ENCODE data around the gene LDB3. TPM values are rescaled to one million over a fixed set of nuclear protein-coding genes. Genes with fewer than 3 reads are reported as not detected.

The LDB3 gene
- total RNA-seq, 2 experiments from 2014 or later: 0.05 to 0.08 TPM

- no peak overlapping the region for H3K4me3 Mint-ChIP-seq
- intact Hi-C loops (cut with DNase I, micrococcal nuclease): no loop called here
- peaks cover 27 to 47% of the 10 kb centered on the region in 2 experiments for H3K27me3 ChIP-seq (ENCODE audit: control insufficient read depth in 1 of 2, insufficient read depth in 2 of 2, low read length in 2 of 2)
- H3K4me3 ChIP-seq (ENCODE audit: low read length): no peak overlapping the region
- H3K4me1 Mint-ChIP-seq (ENCODE audit: low read depth): no peaks in the 10 kb centered on the region
- CTCF ChIA-PET: no interaction called here
- no peak overlapping the region for H3K27ac Mint-ChIP-seq
- no peaks in the 10 kb centered on the region for H3K9me3 Mint-ChIP-seq
- H3K27me3 Mint-ChIP-seq: peaks cover 61% of the 10 kb centered on the region
- ATAC-seq (ENCODE audit: poor library complexity) (no peak), DNase-seq (no peak)
- H3K27ac ChIP-seq (ENCODE audit: low read depth in 1 of 2, low read length in 2 of 2): no peak overlapping the region
- TF ChIP-seq CTCF (IDR thresholded peaks at IDR 0.05): no peak
- H3K36me3 ChIP-seq (ENCODE audit: insufficient read depth, low read length): no peaks in the 10 kb centered on the region
- peaks cover 0 to 15% of the 10 kb centered on the region in 2 experiments for H3K9me3 ChIP-seq (ENCODE audit: control insufficient read depth in 1 of 2, insufficient read depth in 1 of 2, low read length in 2 of 2)
- H3K36me3 Mint-ChIP-seq (ENCODE audit: low read depth): no peaks in the 10 kb centered on the region
- no peaks in the 10 kb centered on the region for H3K4me1 ChIP-seq (ENCODE audit: insufficient read depth, low read length)
- POLR2A ChIA-PET: no interaction called here
Observed at GRCh38 chr10:86636311-86636710, 32.0 kb upstream of the LDB3 start.

DNA sequence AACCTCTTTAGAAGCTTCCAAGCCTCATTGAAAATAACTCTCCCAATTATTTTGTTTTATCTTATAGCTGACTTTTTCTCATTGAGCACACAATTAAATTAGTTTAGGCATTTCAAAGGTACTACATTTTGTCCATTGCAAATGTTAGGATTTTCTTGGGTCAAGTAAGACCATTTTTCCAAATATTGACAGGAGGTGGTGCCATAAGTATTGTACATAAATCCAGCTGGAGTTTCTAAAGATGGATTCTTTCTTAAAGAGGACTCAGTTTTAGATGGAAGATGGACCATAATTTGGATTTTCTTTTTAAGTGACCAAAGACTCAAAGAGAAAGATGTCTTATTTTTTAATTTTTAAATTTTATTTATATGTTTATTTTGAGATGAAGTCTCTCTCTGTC lies 26.3 kb upstream of the LDB3 start:
- ChIA-PET CTCF (no interaction called here), POLR2A (interaction anchor here (0.5 kb wide), 1 partner anchor 27 kb away, joined by 3 read pairs; no protein-coding TSS in a partner anchor)
- H3K27me3 ChIP-seq (ENCODE audit: control insufficient read depth in 1 of 2, insufficient read depth in 2 of 2, low read length in 2 of 2): peaks cover 10 to 15% of the 10 kb centered on the region in 2 experiments
- peaks cover 23% of the 10 kb centered on the region for H3K27me3 Mint-ChIP-seq
- no peak overlapping the region for H3K4me3 Mint-ChIP-seq
- H3K4me1 ChIP-seq (ENCODE audit: insufficient read depth, low read length): no peaks in the 10 kb centered on the region
- H3K9me3 ChIP-seq (ENCODE audit: control insufficient read depth in 1 of 2, insufficient read depth in 1 of 2, low read length in 2 of 2): peaks cover 0 to 9% of the 10 kb centered on the region in 2 experiments
- peaks cover 3% of the 10 kb centered on the region for H3K9me3 Mint-ChIP-seq
- peaks cover 5% of the 10 kb centered on the region for H3K4me1 Mint-ChIP-seq (ENCODE audit: low read depth)
- no peak overlapping the region for H3K27ac ChIP-seq (ENCODE audit: low read depth in 1 of 2, low read length in 2 of 2)
- ATAC-seq (ENCODE audit: poor library complexity) (no peak), DNase-seq (no peak)
- no peak overlapping the region for H3K27ac Mint-ChIP-seq
- no peak for TF ChIP-seq CTCF (IDR thresholded peaks at IDR 0.05)
- H3K4me3 ChIP-seq (ENCODE audit: low read length): no peak overlapping the region
- no peaks in the 10 kb centered on the region for H3K36me3 ChIP-seq (ENCODE audit: insufficient read depth, low read length)
- no peaks in the 10 kb centered on the region for H3K36me3 Mint-ChIP-seq (ENCODE audit: low read depth)
- intact Hi-C loops (cut with DNase I, micrococcal nuclease): no loop called here

DNA sequence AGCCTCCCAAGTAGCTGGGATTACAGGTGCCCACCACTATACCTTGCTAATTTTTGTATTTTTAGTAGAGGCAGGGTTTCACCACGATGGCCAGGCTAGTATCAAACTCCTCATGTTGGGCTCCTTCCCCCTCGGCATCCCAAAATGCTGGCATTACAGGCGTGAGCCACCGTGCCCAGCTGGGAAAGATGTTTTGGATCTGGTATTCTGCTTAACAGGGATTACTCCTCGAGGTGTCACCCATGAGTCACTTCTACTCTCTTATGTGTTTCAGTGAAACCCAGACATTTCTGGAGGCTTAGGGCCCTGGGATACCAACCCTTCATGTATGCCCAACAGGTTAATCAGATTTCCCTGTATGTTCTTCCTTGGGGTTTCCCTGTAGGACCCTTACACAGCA lies 25.8 kb upstream of the LDB3 start:
- peaks cover 3% of the 10 kb centered on the region for H3K9me3 Mint-ChIP-seq
- peaks cover 18% of the 10 kb centered on the region for H3K27me3 Mint-ChIP-seq
- H3K9me3 ChIP-seq (ENCODE audit: control insufficient read depth in 1 of 2, insufficient read depth in 1 of 2, low read length in 2 of 2): peaks cover 0 to 9% of the 10 kb centered on the region in 2 experiments
- H3K4me3 Mint-ChIP-seq: no peak overlapping the region
- peaks cover 5% of the 10 kb centered on the region for H3K4me1 Mint-ChIP-seq (ENCODE audit: low read depth)
- H3K4me3 ChIP-seq (ENCODE audit: low read length): no peak overlapping the region
- peaks cover 10 to 15% of the 10 kb centered on the region in 2 experiments for H3K27me3 ChIP-seq (ENCODE audit: control insufficient read depth in 1 of 2, insufficient read depth in 2 of 2, low read length in 2 of 2)
- no peak for TF ChIP-seq CTCF (IDR thresholded peaks at IDR 0.05)
- DNase-seq (no peak), ATAC-seq (ENCODE audit: poor library complexity) (no peak)
- ChIA-PET POLR2A (interaction anchor here (0.5 kb wide), 1 partner anchor 26 kb away, joined by 3 read pairs; no protein-coding TSS in a partner anchor), CTCF (no interaction called here)
- no peaks in the 10 kb centered on the region for H3K36me3 ChIP-seq (ENCODE audit: insufficient read depth, low read length)
- no peak overlapping the region for H3K27ac ChIP-seq (ENCODE audit: low read depth in 1 of 2, low read length in 2 of 2)
- no peaks in the 10 kb centered on the region for H3K4me1 ChIP-seq (ENCODE audit: insufficient read depth, low read length)
- intact Hi-C loops (cut with DNase I, micrococcal nuclease): no loop called here
- no peaks in the 10 kb centered on the region for H3K36me3 Mint-ChIP-seq (ENCODE audit: low read depth)
- H3K27ac Mint-ChIP-seq: no peak overlapping the region

Measured in CD4-positive, alpha-beta T cell (primary cell).